ENCODE results near the gene MSL3B.

- TF ChIP-seq, protein P1, sequence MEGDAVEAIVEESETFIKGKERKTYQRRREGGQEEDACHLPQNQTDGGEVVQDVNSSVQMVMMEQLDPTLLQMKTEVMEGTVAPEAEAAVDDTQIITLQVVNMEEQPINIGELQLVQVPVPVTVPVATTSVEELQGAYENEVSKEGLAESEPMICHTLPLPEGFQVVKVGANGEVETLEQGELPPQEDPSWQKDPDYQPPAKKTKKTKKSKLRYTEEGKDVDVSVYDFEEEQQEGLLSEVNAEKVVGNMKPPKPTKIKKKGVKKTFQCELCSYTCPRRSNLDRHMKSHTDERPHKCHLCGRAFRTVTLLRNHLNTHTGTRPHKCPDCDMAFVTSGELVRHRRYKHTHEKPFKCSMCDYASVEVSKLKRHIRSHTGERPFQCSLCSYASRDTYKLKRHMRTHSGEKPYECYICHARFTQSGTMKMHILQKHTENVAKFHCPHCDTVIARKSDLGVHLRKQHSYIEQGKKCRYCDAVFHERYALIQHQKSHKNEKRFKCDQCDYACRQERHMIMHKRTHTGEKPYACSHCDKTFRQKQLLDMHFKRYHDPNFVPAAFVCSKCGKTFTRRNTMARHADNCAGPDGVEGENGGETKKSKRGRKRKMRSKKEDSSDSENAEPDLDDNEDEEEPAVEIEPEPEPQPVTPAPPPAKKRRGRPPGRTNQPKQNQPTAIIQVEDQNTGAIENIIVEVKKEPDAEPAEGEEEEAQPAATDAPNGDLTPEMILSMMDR (IDR thresholded peaks at IDR 0.05), result no peak
- no peak for TF ChIP-seq POLR2A (IDR thresholded peaks at IDR 0.05)
Observed at GRCh38 chr2:233853353-233853752, 14.8 kb downstream of the MSL3B start.

Measured in right lobe of liver (tissue), 4 donors.